ENCODE results near the gene PLCB4.

DNA sequence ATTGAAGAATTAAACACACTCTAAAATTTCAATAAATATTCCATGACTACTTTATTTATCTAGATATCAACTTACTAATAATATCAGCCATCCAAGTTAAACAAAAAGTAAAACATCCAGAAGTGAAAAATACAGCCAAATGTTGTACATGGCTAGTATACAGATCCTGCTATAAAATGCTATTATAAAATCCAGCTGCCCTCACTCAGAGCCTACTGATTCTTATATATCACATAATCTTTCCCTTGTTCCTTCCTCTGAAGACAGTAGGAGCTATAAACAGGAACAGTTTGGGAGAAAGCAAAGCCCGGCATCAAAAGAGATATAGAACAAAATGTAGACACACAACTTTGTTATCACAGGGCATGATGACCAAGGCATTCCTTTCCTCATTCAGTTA is 212.9 kb downstream of the PLCB4 start:
- TF ChIP-seq, protein P1, sequence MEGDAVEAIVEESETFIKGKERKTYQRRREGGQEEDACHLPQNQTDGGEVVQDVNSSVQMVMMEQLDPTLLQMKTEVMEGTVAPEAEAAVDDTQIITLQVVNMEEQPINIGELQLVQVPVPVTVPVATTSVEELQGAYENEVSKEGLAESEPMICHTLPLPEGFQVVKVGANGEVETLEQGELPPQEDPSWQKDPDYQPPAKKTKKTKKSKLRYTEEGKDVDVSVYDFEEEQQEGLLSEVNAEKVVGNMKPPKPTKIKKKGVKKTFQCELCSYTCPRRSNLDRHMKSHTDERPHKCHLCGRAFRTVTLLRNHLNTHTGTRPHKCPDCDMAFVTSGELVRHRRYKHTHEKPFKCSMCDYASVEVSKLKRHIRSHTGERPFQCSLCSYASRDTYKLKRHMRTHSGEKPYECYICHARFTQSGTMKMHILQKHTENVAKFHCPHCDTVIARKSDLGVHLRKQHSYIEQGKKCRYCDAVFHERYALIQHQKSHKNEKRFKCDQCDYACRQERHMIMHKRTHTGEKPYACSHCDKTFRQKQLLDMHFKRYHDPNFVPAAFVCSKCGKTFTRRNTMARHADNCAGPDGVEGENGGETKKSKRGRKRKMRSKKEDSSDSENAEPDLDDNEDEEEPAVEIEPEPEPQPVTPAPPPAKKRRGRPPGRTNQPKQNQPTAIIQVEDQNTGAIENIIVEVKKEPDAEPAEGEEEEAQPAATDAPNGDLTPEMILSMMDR (IDR thresholded peaks at IDR 0.05; ENCODE audit: insufficient read depth, low read length, poor library complexity, severe bottlenecking) = no peak
- TF ChIP-seq EZH2phosphoT487 (conservative IDR thresholded peaks at IDR 0.05; ENCODE audit: low read length) = no peak

Measured in SU-DHL-6 (cell line).